ENCODE measurements around the gene WDR74. TPM values are rescaled to one million over a fixed set of nuclear protein-coding genes. Genes with fewer than 3 reads are reported as not detected.

Gene WDR74
- total RNA-seq, 1 experiment from 2014 or later, result 61.8 TPM

DNA sequence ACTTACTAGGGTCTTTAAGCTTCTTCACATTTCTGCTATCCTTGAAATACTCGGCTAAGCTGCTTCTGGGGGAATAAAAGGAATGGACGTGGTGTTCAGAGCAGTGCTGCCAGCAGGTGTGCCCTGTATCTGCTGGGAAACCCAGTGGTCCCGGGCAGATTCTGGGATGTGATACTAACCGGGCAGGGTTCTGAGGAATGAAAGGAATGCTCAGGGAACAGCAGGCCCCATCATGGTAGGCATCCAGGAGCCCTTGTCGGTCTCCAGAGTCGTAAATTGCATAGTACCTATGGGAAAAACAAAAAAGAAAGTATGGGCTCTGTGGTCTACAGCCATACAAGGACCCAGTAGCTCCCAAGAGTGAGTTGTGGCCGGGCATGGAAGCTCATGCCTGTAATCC is 43.1 kb downstream of the WDR74 start:
- DNase-seq (ENCODE audit: low read depth), result no peak

GRCh38 chr11:62794201-62794775 is 45.1 kb downstream of the WDR74 start:
- no peak for DNase-seq (ENCODE audit: low read depth)

- peak; percentile 24 for DNase-seq (ENCODE audit: low read depth)
These were observed 47.2 kb downstream of the WDR74 start for GRCh38 chr11:62792202-62792575.

GRCh38 chr11:62791501-62792201 is 47.7 kb downstream of the WDR74 start, which contains the start of gene TMEM223:
TSS of gene TMEM223 (minus strand) at chr11:62792006. CDS start at chr11:62791994, 12 bp downstream.
- DNase-seq (ENCODE audit: low read depth), result peak; percentile 82

- DNase-seq (ENCODE audit: low read depth), result no peak
These were observed 49.8 kb downstream of the WDR74 start for GRCh38 chr11:62789576-62789975.

- no peak for DNase-seq (ENCODE audit: low read depth)
These were observed 50.4 kb downstream of the WDR74 start for GRCh38 chr11:62788991-62789390.

DNA sequence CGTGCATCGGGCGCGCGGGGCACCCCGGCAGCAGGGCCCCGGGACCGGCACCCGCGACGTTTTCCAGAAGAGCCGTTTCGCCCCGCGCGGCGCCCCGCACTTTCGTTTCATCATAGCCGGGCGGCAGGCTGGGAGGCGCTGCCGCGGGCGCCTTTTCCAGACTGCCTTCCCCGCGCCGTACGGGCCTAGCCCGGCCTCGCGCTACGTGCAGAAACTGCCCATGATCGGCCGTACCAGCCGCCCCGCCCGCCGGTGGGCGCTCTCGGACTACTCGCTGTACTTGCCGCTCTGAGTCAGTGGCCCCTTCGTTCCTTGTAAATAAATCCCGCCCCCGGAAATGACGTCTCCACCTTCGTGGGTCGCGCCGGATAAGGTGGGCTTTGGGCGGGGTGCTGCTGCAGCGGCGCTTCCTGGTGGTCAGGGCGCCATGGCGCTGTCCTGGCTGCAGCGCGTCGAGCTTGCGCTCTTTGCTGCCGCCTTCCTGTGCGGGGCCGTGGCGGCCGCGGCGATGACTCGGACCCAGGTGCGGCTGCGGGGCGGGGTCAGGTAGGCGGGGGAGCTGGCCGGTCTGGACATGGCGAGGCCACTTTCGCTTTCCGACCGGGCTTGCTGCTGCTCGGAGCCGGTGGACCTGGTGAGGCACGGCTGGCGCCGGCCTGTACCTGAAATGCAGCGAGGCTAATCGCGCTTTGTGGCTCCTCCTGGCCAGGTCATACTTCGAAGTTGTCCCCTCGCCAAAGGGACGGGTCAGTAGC is 52.2 kb downstream of the WDR74 start, which contains the start of gene TMEM179B:
Gene TMEM179B, plus strand, starts transcription at position 398 of the 755 bp plus-strand sequence. Its CDS starts 30 bp downstream, at position 428.
- DNase-seq (ENCODE audit: low read depth), result peak; percentile 98

GRCh38 chr11:62786318-62787004 is 52.9 kb downstream of the WDR74 start:
- DNase-seq (ENCODE audit: low read depth), result peak; percentile 85

Other genes with a start within 250 kb of the WDR74 start
- 5.2 and 7.6 TPM in 2 replicates for gene TUT1, start 248.1 kb downstream of the WDR74 start, total RNA-seq (2014; rRNA removed; shearing (Covaris generic))
- 104 and 148 TPM in 2 replicates for gene MTA2, start 237.7 kb downstream of the WDR74 start, total RNA-seq (2014; rRNA removed; shearing (Covaris generic))
- gene EML3, start 226.8 kb downstream of the WDR74 start, total RNA-seq (2014; rRNA removed; shearing (Covaris generic)), result 10.5 and 21.7 TPM in 2 replicates
- 8.1 and 9.0 TPM in 2 replicates for gene ROM1, start 226.3 kb downstream of the WDR74 start, total RNA-seq (2014; rRNA removed; shearing (Covaris generic))
- 16.6 and 44.9 TPM in 2 replicates for gene B3GAT3, start 217.6 kb downstream of the WDR74 start, total RNA-seq (2014; rRNA removed; shearing (Covaris generic))
- gene GANAB, start 193.0 kb downstream of the WDR74 start, total RNA-seq (2014; rRNA removed; shearing (Covaris generic)), result 142 and 229 TPM in 2 replicates
- gene INTS5, start 186.3 kb downstream of the WDR74 start, total RNA-seq (2014; rRNA removed; shearing (Covaris generic)), result 17.1 and 22.1 TPM in 2 replicates
- 83.6 and 86.6 TPM in 2 replicates for gene C11orf98, start 174.4 kb downstream of the WDR74 start, total RNA-seq (2014; rRNA removed; shearing (Covaris generic))
- gene CSKMT, start 174.3 kb downstream of the WDR74 start, total RNA-seq (2014; rRNA removed; shearing (Covaris generic)), result 2.0 and 8.7 TPM in 2 replicates
- 9.4 and 12.6 TPM in 2 replicates for gene UQCC3, start 167.9 kb downstream of the WDR74 start, total RNA-seq (2014; rRNA removed; shearing (Covaris generic))
- gene LBHD1, start 167.3 kb downstream of the WDR74 start, total RNA-seq (2014; rRNA removed; shearing (Covaris generic)), result 3.8 and 6.1 TPM in 2 replicates
- gene UBXN1, start 160.5 kb downstream of the WDR74 start, total RNA-seq (2014; rRNA removed; shearing (Covaris generic)), result 80.6 and 116 TPM in 2 replicates
- 0.42 and 1.7 TPM in 2 replicates for gene LRRN4CL, start 150.1 kb downstream of the WDR74 start, total RNA-seq (2014; rRNA removed; shearing (Covaris generic))
- gene BSCL2, start 132.2 kb downstream of the WDR74 start, total RNA-seq (2014; rRNA removed; shearing (Covaris generic)), result 165 and 183 TPM in 2 replicates
- gene GNG3, start 131.9 kb downstream of the WDR74 start, total RNA-seq (2014; rRNA removed; shearing (Covaris generic)), result not detected in 2 replicates
- 11.3 and 16.8 TPM in 2 replicates for gene HNRNPUL2, start 112.1 kb downstream of the WDR74 start, total RNA-seq (2014; rRNA removed; shearing (Covaris generic))
- gene TTC9C, start 111.1 kb downstream of the WDR74 start, total RNA-seq (2014; rRNA removed; shearing (Covaris generic)), result 64.6 and 70.6 TPM in 2 replicates
- 6.4 and 10.2 TPM in 2 replicates for gene ZBTB3, start 85.4 kb downstream of the WDR74 start, total RNA-seq (2014; rRNA removed; shearing (Covaris generic))
- gene POLR2G, start 78.0 kb downstream of the WDR74 start, total RNA-seq (2014; rRNA removed; shearing (Covaris generic)), result 178 and 181 TPM in 2 replicates
- 14.5 and 17.3 TPM in 2 replicates for gene TAF6L, start 68.2 kb downstream of the WDR74 start, total RNA-seq (2014; rRNA removed; shearing (Covaris generic))
- gene TMEM179B, start 52.2 kb downstream of the WDR74 start, total RNA-seq (2014; rRNA removed; shearing (Covaris generic)), result 82.1 and 138 TPM in 2 replicates
- gene TMEM223, start 47.6 kb downstream of the WDR74 start, total RNA-seq (2014; rRNA removed; shearing (Covaris generic)), result 38.7 and 41.7 TPM in 2 replicates
- 23.2 and 30.0 TPM in 2 replicates for gene NXF1, start 34.1 kb downstream of the WDR74 start, total RNA-seq (2014; rRNA removed; shearing (Covaris generic))
- gene STX5, start 7.5 kb downstream of the WDR74 start, total RNA-seq (2014; rRNA removed; shearing (Covaris generic)), result 57.2 and 57.5 TPM in 2 replicates
- not detected in 2 replicates for gene TEX54, start 6.7 kb downstream of the WDR74 start, total RNA-seq (2014; rRNA removed; shearing (Covaris generic))
- 125 and 141 TPM in 2 replicates for gene SLC3A2, start 41.3 kb upstream of the WDR74 start, total RNA-seq (2014; rRNA removed; shearing (Covaris generic))
- not detected in 2 replicates for gene CHRM1, start 81.8 kb upstream of the WDR74 start, total RNA-seq (2014; rRNA removed; shearing (Covaris generic))
- gene SLC22A6, start 145.4 kb upstream of the WDR74 start, total RNA-seq (2014; rRNA removed; shearing (Covaris generic)), result not detected in 2 replicates
- gene SLC22A8, start 176.3 kb upstream of the WDR74 start, total RNA-seq (2014; rRNA removed; shearing (Covaris generic)), result not detected in 2 replicates